ENCODE results near the gene SH3RF2.

DNA sequence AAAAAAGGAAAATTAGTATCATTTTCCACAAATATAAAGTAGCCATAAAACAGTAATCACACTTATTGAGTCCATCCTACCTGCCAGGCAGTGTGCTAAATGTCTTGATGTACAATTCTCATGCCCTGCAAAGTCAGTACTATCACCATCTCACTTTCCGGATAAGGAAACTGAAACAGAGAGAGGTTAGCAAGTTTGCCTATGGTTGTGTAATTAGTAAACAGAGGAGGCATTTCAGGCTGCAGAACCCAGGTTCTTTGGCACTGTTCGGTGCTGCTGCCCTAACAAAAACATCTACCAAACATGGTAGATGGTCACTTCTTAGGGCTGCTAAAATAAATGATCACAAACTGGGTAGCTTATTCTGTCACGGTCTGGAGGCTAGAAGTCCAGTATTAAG lies 146.4 kb downstream of the SH3RF2 start:
- TF ChIP-seq, protein P1, sequence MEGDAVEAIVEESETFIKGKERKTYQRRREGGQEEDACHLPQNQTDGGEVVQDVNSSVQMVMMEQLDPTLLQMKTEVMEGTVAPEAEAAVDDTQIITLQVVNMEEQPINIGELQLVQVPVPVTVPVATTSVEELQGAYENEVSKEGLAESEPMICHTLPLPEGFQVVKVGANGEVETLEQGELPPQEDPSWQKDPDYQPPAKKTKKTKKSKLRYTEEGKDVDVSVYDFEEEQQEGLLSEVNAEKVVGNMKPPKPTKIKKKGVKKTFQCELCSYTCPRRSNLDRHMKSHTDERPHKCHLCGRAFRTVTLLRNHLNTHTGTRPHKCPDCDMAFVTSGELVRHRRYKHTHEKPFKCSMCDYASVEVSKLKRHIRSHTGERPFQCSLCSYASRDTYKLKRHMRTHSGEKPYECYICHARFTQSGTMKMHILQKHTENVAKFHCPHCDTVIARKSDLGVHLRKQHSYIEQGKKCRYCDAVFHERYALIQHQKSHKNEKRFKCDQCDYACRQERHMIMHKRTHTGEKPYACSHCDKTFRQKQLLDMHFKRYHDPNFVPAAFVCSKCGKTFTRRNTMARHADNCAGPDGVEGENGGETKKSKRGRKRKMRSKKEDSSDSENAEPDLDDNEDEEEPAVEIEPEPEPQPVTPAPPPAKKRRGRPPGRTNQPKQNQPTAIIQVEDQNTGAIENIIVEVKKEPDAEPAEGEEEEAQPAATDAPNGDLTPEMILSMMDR (IDR thresholded peaks at IDR 0.05; ENCODE audit: low read depth, low read length), result no peak
- TF ChIP-seq EZH2phosphoT487 (IDR thresholded peaks at IDR 0.05; ENCODE audit: low read depth), result no peak
